Stimulated activated CD4-positive, alpha-beta T cell treated with anti-CD3 and anti-CD28 coated beads, Interleukin-15, amount 100 ng/mL, for 48 hours (primary cell): ENCODE measurements around the gene SFSWAP.
"Not testable (repeated sequence)": the region's sequence is repeated elsewhere in the genome, so short reads cannot be mapped to it uniquely, and the experiment has no call there.

Experiments used
- DNase-seq, 2 donors: peaks; one replicate each; pipeline ENCODE4 v3.0.0-alpha.2; 2020; ENCODE audit warnings: low read depth in 2 of 2

SFSWAP gene

DNA sequence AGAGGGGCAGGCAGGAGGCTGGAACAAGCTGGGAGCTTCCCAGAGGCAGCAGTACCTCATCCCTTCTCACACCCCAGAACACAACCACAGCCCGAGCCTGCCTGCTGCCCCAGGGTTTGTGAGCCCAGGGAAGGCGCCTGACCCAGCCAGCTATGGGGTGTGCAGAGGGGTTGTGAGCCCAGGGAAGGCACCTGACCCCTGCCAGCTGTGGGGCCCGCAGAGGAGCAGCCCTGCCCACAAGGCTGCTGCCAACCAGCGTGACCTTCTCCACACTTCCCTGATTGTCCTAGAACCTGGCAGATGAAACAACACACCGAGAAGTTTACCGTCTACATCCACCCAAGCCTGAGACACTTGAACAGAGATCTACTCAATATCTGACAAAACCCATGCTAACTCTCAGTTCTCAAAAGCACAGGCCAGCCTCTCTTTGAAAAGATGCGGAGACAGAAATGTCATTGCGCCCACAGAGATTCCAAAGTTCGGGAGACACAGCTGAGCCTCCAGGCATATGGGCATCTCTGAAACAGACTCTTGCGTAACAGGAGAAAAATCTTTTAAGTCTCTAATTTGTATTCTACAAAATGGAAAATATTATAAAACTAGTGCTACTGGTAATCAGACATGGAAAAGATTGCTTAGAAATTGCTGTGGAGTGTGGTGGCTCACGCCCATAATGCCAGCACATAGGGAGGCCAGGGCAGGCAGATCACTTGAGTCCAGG, 47.3 kb downstream of the SFSWAP start:
- DNase-seq, result no peak

DNA sequence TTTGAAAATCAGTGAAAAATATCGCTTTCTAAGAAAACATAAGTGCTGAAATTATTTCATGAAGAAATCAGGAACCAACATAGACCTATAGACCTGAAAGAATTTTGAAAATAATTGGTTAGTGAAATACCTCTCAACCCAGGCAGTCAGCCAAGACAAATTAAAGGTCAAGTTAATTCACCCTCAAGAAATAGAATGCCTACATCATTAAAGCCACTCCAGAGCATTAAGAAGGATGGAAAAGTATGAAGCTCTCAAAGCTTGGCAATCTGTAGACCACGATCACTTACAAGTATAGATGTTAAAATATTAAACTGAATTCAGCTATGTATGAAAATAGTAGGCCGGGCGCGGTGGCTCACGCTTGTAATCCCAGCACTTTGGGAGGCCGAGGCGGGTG, 48.3 kb downstream of the SFSWAP start:
- no peak for DNase-seq

GRCh38 chr12:131761638-131762037, 50.7 kb downstream of the SFSWAP start:
- DNase-seq, result no peak

DNA sequence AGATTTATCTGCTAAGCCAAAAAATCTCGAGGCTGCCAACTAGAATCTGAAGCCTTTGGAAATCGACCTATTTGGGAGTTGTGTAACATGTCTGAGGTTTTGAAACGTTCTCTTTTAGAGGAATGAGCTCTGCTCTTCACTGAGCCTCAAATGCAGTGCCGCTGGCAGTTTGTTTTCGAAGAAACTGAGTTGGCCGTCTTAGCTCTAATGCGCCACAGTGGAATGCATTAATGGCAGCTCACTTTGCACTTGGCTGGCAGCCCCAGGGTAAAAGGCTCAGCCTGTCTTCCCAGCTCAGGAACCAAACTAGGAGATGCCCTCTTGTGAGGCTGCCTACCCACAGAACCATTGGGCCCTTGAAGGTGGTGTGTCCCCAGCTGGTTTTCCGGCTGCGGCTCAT, 53.8 kb downstream of the SFSWAP start:
- no peak for DNase-seq

- no peak for DNase-seq
Measured at GRCh38 chr12:131765961-131766360, 55.1 kb downstream of the SFSWAP start.

- no peak for DNase-seq
Measured at GRCh38 chr12:131766382-131767107, 55.7 kb downstream of the SFSWAP start.

GRCh38 chr12:131770120-131770519, 59.2 kb downstream of the SFSWAP start:
- DNase-seq, result no peak

DNA sequence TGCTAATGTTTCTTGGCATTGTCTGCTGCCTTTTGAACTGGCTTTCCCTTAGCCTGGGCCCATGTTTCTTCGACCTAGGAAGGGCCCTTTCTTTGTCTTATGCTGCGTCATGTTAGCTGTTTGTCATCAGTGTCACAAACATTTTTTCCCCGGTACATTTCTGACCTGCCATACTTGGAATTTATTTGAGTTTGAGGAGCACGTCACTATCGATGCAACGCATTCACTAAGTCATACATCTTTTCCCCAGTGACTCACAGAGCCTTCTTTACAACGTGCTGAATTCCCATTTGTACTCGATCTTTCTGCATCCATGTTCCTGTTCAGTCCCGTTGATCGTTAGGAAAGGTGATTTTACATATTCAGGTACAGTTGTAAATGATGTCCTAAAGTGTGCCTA, 61.1 kb downstream of the SFSWAP start:
- DNase-seq, result no peak

DNA sequence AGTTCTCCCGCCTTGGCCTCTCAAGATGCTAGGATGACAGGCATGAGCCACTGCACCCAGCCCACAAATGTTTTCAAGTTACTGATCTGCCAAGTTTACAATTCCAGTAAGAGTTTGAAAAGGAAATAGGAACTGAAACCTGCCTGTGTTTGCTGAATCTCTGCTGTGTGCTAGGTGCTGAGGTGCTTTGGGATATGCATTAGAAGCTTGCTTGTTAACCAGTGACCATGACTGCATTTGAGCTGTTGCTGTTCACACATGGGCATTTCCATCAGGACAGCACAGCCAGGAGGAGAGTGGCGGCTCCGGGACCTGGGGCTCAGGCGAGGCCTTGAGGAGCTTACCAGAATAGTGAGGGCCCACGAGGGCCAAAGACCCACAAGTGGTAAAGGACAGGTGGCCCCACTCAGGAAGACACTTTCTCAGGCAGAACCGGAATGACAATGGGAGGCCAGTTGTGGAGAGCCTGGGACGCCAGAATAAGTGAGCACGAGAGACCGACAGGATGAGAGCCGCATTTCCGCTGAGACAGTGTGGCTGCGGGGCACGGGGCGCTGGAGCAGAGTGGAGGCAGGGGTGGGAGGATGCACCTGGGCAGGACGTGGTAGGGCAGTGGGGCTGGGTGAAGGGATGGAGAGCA, 62.8 kb downstream of the SFSWAP start:
- no peak for DNase-seq

DNA sequence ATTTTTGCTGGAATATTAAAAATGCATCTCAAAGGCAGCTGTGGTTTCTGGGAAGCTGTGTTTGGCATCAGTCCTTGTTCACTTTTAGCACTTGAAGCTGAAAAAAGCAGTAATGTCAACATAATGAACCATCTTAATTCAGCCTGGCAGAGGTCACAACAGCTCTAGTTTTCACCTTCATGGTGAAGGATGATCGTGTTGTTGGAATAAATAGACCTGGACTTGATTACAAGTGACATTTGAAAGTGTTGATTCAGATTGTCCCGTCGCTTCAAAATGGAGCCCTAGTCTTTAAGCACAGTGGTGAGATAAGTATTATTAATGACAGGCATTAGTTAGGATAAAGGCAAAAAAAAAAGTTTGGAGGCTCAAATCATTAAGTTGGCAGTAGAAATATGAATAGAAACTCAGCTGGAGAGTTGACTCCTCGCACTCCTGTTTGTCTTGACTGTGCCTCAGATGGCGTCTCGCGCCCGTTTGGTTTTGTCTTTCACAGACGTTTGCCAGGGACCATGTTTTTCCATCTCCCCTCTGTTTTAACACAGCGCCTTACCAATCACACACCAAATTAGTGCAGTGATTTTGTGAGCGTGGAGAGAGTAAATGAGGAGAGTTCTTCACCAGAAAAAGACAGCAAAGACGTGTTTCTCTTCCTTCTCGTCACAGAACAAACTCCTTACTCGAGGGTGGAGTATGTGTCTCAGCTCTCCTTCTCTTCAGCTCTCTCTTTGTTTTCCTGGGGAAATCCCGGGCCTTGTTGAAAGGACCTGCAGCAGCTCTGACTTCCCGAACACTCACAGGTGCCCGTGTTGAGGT, 63.9 kb downstream of the SFSWAP start:
- no peak for DNase-seq

DNA sequence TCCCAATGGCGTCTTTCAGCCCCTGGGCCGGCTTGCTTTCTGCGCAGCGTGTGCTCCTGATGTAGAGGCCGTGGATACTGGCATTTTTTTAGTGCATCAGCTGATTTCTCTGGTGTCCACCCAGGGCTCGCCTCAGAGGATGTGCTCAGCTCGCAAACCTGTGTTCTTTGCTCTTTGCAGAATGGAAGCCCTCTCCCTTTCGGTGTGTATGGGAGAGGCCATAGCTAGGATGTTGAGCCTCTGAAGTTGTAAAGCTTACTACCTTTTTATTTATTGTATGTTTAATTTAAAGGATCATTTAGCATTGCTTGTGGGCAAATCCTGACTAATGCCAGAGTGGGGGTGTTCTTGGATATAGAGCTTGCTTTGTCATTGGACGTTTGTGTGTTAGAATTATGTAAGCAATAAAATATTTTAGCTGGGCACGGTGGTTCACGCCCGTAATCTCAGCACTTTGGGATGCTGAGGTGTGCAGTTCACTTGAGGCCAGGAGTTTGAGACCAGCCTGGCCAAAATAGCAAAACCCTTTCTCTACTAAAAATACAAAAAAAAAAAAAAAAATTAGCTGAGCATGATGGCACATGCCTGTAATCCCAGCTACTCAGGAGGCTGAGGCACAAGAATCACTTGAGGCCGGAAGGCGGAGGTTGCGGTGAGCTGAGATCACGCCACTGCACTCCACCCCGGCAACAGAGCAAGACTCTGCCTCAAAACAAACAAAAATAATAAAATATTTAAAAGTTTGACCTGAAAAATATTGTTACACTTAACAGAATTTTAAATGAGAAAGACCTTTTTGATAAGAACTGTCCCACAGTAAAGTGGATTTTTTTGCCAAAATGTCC, 64.7 kb downstream of the SFSWAP start:
- DNase-seq, result no peak

DNA sequence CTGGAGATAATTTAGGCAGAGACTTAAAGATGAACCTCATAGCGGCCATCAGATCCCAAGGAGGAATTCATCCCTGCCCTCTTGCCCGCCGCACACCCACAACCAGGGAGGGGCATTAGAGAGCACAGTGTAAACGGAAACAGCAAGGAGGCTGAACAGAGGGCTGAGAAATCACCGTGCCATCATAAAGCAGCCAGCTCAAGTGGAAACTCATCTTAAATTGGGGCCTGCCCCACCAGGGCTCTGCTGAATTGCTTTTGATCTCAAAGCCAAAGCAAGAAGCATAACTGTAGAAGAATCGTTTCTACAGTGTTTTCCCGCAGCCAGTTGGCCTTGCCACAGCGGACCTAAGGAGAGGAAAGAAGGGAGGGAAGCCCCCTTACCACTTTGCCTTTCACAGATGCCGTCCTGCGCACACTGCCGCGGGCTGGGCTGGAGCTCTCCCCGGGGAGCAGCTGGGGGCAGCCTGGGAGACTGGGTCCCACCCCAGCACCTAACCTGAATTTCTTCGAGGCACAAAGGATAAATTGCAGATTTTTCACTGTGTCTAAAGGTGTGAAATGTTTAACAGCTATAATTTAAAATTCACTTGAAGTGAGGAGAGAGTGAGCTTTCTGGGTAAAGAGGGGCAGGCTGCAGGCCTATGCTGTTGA, 65.5 kb downstream of the SFSWAP start:
- no peak for DNase-seq

DNA sequence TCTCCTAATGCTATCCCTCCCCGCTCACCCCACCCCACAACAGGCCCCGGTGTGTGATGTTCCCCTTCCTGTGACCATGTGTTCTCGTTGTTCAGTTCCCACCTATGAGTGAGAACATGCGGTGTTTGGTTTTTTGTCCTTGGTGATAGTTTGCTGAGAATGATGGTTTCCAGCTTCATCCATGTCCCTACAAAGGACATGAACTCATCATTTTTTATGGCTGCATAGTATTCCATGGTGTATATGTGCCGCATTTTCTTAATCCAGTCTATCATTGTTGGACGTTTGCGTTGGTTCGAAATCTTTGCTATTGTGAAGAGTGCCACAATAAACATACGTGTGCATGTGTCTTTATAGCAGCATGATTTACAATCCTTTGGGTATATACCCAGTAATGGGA, 66.4 kb downstream of the SFSWAP start:
- DNase-seq, result not testable (repeated sequence)

- no peak for DNase-seq
Measured at GRCh38 chr12:131779027-131779426, 68.1 kb downstream of the SFSWAP start.

GRCh38 chr12:131782061-131782460, 71.2 kb downstream of the SFSWAP start:
- no peak for DNase-seq

GRCh38 chr12:131783915-131784541, 73.1 kb downstream of the SFSWAP start:
- no peak for DNase-seq

- DNase-seq, result no peak
Measured at GRCh38 chr12:131784909-131785762, 74.2 kb downstream of the SFSWAP start.

GRCh38 chr12:131785763-131786330, 75.0 kb downstream of the SFSWAP start:
- DNase-seq, result no peak

DNA sequence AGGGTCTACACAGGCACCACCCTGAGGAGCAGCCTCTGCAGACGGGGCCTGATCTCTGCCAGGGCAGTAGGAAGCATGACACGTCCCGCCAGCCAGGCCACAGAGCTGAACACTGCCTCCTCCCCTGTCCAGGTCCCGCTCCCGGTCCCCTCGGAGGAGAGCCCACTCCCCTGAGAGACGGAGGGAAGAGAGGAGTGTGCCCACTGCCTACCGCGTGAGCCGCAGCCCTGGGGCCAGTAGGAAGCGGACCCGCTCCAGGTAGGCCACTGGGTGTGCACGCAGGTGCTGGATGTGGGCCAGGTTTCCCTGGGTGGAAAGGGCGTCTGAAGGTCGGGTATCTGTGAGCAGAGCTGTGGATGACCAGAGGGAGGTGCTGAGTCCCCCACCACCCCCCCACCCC, 75.4 kb downstream of the SFSWAP start:
- no peak for DNase-seq
